Effector memory CD8-positive, alpha-beta T cell (primary cell): ENCODE data around the gene TTC27.
"Not testable (repeated sequence)": the region's sequence is repeated elsewhere in the genome, so short reads cannot be mapped to it uniquely, and the experiment has no call there.

Experiments
- ATAC-seq: fragments of 150-1000 bp; cut with Tn5 transposase; replicated peaks from 2 replicates; pipeline ENCODE4 v1.10.0; 2021; ENCODE audit warnings: mild to moderate bottlenecking, moderate library complexity
- DNase-seq, 3 experiments: peaks; one replicate each; pipeline ENCODE4 v3.0.0; 2021
- H3K27ac Mint-ChIP-seq, 2 donors: one replicate each; pipeline ENCODE4 v1.8.0; 2022; ENCODE audit warnings: mild to moderate bottlenecking in 2 of 2, mixed read lengths in 2 of 2, moderate library complexity in 2 of 2
- H3K27me3 Mint-ChIP-seq, 2 donors: one replicate each; pipeline ENCODE4 v1.8.0; 2022; ENCODE audit warnings: mixed read lengths in 2 of 2
- H3K36me3 Mint-ChIP-seq: one replicate; pipeline ENCODE4 v1.8.0; 2022; ENCODE audit warnings: mild to moderate bottlenecking, moderate library complexity, mixed read lengths; ENCODE audit not compliant: insufficient read depth
- H3K4me1 Mint-ChIP-seq, 2 donors: one replicate each; pipeline ENCODE4 v1.8.0; 2022; ENCODE audit warnings: low read depth in 2 of 2, mixed read lengths in 2 of 2
- H3K4me3 Mint-ChIP-seq, 2 donors: one replicate each; pipeline ENCODE4 v1.8.0; 2022; ENCODE audit warnings: mild to moderate bottlenecking in 2 of 2, mixed read lengths in 2 of 2, moderate library complexity in 2 of 2
- H3K9me3 Mint-ChIP-seq, 2 donors: one replicate each; pipeline ENCODE4 v1.8.0; 2022; ENCODE audit warnings: mixed read lengths in 2 of 2

Gene TTC27

DNA sequence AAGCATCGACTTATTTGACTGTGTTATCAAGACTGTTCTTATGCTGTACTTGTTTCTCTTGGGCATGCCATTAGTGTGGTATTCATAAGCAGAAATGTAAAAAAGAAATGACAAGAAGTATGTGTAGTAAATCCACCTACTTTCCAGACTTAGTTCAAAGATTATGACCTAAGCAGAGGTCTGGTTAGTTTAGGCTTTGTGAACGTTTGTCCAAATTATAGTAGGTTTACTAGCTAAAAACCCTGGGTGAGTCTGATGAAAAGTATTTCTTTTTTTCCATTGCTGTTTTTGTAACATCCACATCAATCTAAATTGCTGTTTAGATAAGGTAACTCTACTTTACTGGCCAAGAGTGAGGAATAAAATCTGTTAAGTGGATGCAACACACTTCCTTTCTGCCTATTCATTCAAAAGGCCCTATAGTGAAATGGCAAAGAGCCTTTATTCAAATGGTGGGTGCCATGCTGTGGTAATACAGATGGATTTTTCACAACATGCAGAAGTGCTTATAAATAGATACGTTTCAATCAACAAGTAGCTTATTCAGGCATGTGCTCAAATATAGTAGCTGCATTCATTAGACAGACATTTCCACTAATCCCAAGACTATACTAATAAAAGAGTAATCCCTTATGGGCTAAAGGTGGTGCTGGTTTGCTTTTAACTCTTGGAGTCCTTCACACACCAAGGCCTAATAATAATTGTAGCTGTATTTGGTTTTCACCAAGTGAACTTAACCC, 196.4 kb downstream of the TTC27 start:
- DNase-seq (no peak), ATAC-seq (no peak)
- no peak overlapping the region for H3K4me3 Mint-ChIP-seq
- no peaks in the 10 kb centered on the region for H3K4me1 Mint-ChIP-seq
- H3K36me3 Mint-ChIP-seq = peaks cover 7% of the 10 kb centered on the region
- no peaks in the 10 kb centered on the region for H3K9me3 Mint-ChIP-seq
- H3K27ac Mint-ChIP-seq = no peak overlapping the region
- H3K27me3 Mint-ChIP-seq = no peaks in the 10 kb centered on the region

DNA sequence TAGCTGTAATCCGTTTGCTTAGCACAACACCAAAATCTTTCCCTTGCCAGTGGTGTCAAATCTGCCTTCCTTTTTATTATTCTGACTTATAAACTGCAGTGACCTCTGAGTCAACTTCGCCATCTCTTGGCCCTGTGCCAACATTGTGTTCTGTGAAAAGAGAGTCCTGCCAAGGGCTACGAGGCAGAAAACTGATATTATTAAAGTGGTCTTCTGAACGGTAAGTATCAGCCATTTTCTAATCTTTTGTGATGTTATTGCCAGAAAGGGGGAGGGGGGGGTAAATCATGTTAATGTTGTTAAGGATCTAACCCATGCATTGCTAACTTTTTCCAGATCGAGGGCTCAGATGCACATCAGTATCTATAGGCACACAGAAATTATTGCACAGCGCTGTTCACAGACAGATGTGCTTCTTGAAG, 197.5 kb downstream of the TTC27 start:
- Mint-ChIP-seq H3K4me1 (no peaks in the 10 kb centered on the region), H3K9me3 (no peaks in the 10 kb centered on the region)

DNA sequence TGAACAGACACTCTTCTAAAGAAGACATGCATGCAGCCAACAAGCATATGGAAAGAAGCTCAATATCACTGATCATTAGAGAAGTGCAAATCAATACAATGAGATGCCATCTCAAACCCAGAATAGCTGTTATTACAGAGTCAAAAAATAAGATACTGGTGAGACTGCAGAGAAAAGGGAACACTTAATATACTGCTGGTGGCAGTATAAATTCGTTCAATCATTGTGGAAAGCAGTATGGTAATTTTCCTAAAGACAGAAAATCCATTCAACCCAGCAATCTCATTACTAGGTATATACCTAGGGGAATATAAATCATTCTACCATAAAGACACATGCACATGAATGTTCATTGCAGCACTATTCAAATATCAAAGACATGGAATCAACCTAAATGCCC, 202.3 kb downstream of the TTC27 start:
- DNase-seq (no peak), ATAC-seq (no peak)
- Mint-ChIP-seq H3K4me1 (peaks cover under 1 to 2% of the 10 kb centered on the region in 2 donors), H3K27ac (no peak overlapping the region), H3K36me3 (no peaks in the 10 kb centered on the region), H3K27me3 (no peaks in the 10 kb centered on the region), H3K4me3 (no peak overlapping the region), H3K9me3 (no peaks in the 10 kb centered on the region)

More for the DNA sequence above, 197.5 kb downstream of the TTC27 start:
- Mint-ChIP-seq H3K4me3 (no peak overlapping the region), H3K27ac (no peak overlapping the region), H3K27me3 (no peaks in the 10 kb centered on the region), H3K36me3 (peaks cover 7% of the 10 kb centered on the region)
- DNase-seq (no peak), ATAC-seq (no peak)

DNA sequence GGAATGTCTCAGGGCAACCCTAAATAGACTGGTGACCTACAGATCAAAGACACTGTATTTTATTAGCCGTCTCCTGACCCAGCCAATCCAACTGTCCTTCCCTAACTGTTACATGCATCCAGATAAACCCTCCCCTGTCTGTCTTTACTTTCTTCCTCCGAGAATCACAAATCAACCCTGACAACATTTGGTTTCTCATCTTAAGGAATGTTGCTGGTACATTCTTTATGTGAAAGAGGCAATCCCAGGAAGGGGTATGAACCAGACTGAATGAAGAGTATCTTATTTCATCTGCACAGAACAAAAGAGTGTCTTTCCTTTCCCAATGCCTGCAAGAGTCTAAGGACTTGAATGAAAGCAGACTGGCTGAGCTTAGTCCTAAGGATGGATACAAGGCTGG, 205.0 kb downstream of the TTC27 start:
- H3K9me3 Mint-ChIP-seq = no peaks in the 10 kb centered on the region

DNA sequence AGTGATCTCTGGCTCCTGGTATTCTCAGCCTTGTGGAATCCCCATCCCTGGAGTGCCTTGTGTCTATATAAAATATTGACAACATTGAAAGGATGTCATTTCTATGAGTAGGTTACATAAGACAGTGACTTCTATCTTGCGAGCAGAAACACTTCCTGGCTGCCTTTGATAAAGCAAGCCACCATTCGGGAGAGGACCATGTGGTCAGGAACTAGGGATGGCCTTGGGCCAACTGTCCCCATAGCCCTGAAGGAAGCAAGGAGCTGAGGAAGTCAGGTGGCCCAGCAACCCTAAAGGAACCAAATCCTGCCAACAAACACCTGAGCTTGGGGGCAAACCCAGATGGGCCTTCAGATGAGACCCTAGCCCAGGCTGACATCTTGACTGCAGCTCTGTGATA, 205.9 kb downstream of the TTC27 start:
- Mint-ChIP-seq H3K9me3 (no peaks in the 10 kb centered on the region), H3K27me3 (peaks cover 0 to 18% of the 10 kb centered on the region in 2 donors), H3K27ac (no peak overlapping the region), H3K4me1 (peaks cover 4% of the 10 kb centered on the region in 2 donors), H3K4me3 (no peak overlapping the region), H3K36me3 (no peaks in the 10 kb centered on the region)
- DNase-seq (no peak), ATAC-seq (no peak)

More for the DNA sequence above, 205.0 kb downstream of the TTC27 start:
- H3K4me3 Mint-ChIP-seq = no peak overlapping the region
- no peak for ATAC-seq
- no peak overlapping the region for H3K27ac Mint-ChIP-seq
- H3K4me1 Mint-ChIP-seq = peaks cover 4% of the 10 kb centered on the region in 2 donors
- H3K27me3 Mint-ChIP-seq = peaks cover 0 to 9% of the 10 kb centered on the region in 2 donors
- no peaks in the 10 kb centered on the region for H3K36me3 Mint-ChIP-seq
- no peak for DNase-seq

DNA sequence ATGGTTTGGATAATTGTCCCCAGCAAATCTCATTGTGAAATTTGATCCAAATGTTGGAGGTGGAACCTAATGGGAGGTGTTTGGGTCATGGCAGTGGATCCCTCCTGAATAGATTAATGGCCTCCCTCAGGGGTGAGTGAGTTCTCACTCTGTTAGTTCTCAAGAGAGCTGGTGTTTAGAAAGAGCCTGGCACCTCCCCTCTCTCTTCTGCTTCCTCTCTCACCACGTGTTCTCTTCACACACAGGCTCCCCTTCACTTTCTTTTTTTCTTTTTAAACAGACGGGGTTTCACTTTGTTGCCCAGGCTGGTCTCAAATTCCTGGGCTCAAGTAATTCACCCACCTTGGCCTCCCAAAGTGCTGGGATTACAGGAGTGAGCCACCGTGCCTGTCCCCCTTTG, 207.3 kb downstream of the TTC27 start:
- Mint-ChIP-seq H3K27me3 (peaks cover 0 to 26% of the 10 kb centered on the region in 2 donors), H3K27ac (peak overlapping the region; percentile 33 to 81)

DNA sequence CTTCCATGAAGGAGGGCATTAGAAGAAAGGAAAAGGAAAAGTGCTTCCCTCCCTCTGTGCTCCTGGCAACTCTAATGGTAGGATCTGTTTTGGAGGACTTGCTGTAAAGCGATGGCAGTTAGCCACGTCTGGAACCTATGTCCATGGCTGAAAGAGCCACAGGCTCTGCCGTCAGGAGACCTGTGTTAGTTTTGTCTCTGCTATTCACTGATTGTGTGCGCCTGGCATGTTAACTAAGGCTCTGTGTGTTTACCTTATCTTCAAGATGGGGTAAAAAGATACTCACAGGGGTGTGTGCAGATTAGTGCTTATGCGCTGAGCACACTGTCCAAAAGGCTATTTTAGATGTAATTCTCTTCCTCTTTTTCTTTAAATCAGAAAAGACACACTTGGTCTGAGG, 209.1 kb downstream of the TTC27 start:
- Mint-ChIP-seq H3K27me3 (peaks cover 0 to 34% of the 10 kb centered on the region in 2 donors), H3K9me3 (no peaks in the 10 kb centered on the region), H3K36me3 (no peaks in the 10 kb centered on the region), H3K4me3 (no peak overlapping the region), H3K27ac (no peak overlapping the region), H3K4me1 (peaks cover 4% of the 10 kb centered on the region in 2 donors)
- no peak for ATAC-seq
- no peak for DNase-seq

More for the DNA sequence above, 207.3 kb downstream of the TTC27 start:
- Mint-ChIP-seq H3K4me3 (peak overlapping the region; percentile 43 to 69), H3K36me3 (no peaks in the 10 kb centered on the region), H3K9me3 (no peaks in the 10 kb centered on the region), H3K4me1 (peaks cover 4% of the 10 kb centered on the region in 2 donors)
- no peak for DNase-seq
- ATAC-seq = no peak

DNA sequence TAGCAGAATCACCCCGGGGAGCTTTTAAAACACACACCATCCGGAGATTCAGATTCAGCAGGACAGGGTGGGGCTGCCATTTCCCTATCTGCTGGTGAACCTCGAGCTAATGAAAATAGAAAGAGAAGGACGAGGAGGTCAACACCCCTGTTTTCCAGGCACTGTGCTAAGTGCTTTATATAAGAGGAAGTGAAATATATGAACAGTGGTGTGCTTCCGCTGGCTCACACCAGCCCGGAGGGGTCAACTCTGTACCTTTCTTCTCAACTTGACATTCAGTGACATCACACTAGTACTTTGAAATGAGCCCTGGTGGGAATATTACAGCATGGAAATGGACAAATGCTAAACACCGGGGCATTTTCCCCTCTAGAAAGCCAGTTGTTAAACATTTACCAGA, 210.6 kb downstream of the TTC27 start:
- Mint-ChIP-seq H3K4me3 (no peak overlapping the region), H3K27ac (no peak overlapping the region), H3K27me3 (peaks cover 0 to 49% of the 10 kb centered on the region in 2 donors), H3K4me1 (peaks cover 4% of the 10 kb centered on the region in 2 donors), H3K36me3 (no peaks in the 10 kb centered on the region), H3K9me3 (no peaks in the 10 kb centered on the region)
- DNase-seq = no peak
- ATAC-seq = no peak

DNA sequence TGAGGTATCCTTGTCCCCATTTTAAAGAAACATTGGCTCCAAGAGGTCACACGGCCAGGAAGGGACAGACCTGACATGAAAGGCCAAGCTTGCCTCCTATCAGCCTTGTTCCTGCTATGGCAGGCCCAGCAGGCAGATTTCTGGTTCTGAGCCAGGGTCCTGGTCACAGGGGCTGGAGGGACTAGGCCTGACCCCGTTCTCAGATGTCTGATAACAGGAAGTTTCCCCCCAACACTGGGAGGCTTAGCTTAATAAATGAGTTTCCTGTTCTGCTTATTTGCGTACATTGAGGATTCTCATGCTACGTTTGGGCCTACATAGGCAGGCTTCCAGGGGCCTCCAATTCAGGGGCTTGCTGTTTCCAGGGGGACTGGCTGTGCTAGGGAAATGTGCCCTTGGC, 211.1 kb downstream of the TTC27 start:
- H3K4me1 Mint-ChIP-seq = peaks cover 4% of the 10 kb centered on the region in 2 donors
- ATAC-seq = no peak

DNA sequence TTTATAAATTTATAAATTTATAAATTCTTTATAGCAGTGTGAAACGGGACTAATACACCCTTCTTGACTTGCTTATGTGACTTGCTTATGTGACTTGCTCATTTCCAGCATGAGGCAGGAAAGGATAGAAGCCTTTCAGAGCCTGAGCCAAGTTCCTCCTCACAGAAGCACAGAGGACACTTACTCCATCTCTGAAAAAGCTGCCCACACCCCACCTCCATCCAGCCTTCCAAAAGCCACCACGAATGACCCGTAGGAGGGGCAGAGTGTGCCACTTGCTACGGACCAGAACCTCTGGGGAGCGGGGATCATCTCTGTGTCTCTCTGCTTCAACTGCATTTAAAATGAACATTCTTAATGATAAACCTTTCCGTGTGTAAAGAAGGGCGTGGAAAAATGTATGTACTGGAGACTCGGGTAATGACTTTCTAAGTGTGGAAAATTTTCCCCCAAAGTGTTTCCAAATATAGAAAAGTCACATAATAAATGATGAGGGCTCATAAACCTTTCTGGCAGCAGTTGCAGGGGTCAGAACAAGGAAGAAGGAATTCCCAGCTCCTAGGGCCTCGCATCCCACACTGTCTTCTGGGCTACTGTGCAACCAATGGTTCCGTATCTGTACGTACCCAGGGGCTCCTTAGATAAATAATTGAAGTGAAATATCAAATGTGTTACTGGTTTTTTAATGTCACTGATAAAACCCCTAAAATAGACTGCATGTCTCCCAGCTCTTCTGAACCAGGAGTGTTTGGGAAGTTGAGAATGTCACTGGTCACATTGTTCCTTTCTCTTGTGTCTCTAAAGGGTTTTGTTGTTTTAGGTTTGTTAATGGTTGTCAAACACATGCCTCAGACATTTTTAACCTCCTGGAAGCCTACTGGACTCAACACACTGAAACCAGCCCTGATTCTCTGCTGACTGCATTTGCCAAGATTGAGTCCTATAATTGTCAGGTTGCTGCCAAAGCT, 214.4 kb downstream of the TTC27 start:
- ATAC-seq = no peak
- no peaks in the 10 kb centered on the region for H3K9me3 Mint-ChIP-seq
- no peaks in the 10 kb centered on the region for H3K36me3 Mint-ChIP-seq
- H3K4me1 Mint-ChIP-seq = no peaks in the 10 kb centered on the region
- DNase-seq = no peak
- no peak overlapping the region for H3K4me3 Mint-ChIP-seq
- peaks cover 5 to 64% of the 10 kb centered on the region in 2 donors for H3K27me3 Mint-ChIP-seq
- H3K27ac Mint-ChIP-seq = no peak overlapping the region

More for the DNA sequence above, 211.1 kb downstream of the TTC27 start:
- no peak overlapping the region for H3K27ac Mint-ChIP-seq
- no peak overlapping the region for H3K4me3 Mint-ChIP-seq
- peaks cover 0 to 53% of the 10 kb centered on the region in 2 donors for H3K27me3 Mint-ChIP-seq
- no peak for DNase-seq
- H3K36me3 Mint-ChIP-seq = no peaks in the 10 kb centered on the region
- no peaks in the 10 kb centered on the region for H3K9me3 Mint-ChIP-seq

DNA sequence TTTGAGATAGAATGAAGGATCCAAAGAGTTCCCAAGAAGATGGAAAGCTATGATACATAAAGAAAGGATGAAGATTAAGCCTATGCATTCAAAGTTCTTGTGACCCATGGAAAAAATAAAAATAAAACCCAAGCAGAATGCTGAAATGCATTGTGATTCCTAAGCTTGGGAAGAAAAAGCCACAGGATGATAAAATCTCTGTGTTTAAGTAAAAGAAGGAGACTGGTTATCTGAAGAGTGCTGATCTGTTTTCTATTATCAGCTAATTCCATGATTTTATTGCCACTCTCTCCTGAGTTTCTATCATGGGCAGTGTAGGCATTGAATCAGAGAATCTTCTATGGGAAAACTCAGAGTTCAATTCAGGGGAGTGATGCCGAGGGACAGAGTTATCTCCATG, 215.8 kb downstream of the TTC27 start:
- Mint-ChIP-seq H3K4me1 (no peaks in the 10 kb centered on the region), H3K27ac (no peak overlapping the region), H3K27me3 (peaks cover 10 to 64% of the 10 kb centered on the region in 2 donors), H3K9me3 (no peaks in the 10 kb centered on the region), H3K4me3 (no peak overlapping the region), H3K36me3 (no peaks in the 10 kb centered on the region)
- ATAC-seq (no peak), DNase-seq (no peak)

DNA sequence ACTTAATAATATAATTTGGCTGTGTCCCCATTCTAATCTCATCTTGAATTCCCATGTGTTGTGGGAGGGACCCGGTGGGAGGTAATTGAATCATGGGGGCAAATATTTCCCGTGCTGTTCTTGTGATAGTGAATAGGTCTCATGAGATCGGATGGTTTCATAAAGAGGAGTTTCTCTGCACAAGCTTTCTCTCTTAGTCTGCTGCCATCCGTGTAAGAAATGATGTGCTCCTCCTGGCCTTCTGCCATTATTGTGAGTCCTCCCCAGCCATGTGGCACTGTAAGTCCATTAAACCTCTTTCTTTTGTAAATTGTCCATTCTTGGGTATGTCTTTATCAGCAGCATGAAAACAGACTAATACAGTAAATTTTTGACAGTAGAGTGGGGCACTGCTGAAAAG, 216.4 kb downstream of the TTC27 start:
- no peaks in the 10 kb centered on the region for H3K36me3 Mint-ChIP-seq
- ATAC-seq (no peak), DNase-seq (no peak)
- H3K4me1 Mint-ChIP-seq = no peaks in the 10 kb centered on the region
- H3K9me3 Mint-ChIP-seq = no peaks in the 10 kb centered on the region
- no peak overlapping the region for H3K27ac Mint-ChIP-seq
- H3K27me3 Mint-ChIP-seq = peaks cover 10 to 61% of the 10 kb centered on the region in 2 donors
- H3K4me3 Mint-ChIP-seq = no peak overlapping the region

DNA sequence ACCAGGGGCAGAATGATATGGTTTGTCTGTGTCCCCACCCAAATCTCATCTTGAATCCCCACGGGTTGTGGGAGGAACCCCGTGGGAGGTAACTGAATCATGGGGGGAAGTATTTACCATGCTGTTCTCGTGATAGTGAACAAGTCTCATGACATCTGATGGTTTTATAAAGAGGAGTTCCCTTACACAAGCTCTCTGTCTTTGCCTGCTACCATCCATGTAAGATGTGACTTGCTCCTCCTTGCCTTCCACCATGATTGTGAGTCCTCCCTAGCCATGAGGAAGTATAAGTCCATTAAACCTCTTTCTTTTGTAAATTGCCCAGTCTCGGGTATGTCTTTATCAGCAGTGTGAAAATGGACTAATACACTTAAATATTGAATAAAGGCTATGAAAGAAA, 218.4 kb downstream of the TTC27 start:
- not testable (repeated sequence) for H3K36me3 Mint-ChIP-seq, H3K4me1 Mint-ChIP-seq, DNase-seq, H3K27ac Mint-ChIP-seq, H3K9me3 Mint-ChIP-seq, H3K4me3 Mint-ChIP-seq, ATAC-seq
- peaks cover 16 to 52% of the 10 kb centered on the region in 2 donors for H3K27me3 Mint-ChIP-seq
